H9 (cell line): Measurements from ENCODE around the gene OR2D2. TPM values are rescaled to one million over a fixed set of nuclear protein-coding genes. Genes with fewer than 3 reads are reported as not detected.
"Not testable (repeated sequence)": the region's sequence is repeated elsewhere in the genome, so short reads cannot be mapped to it uniquely, and the experiment has no call there.

Experiments
- DNase-seq: peaks from one replicate; pipeline ENCODE4 v3.0.0-alpha.2; 2017
- H2AFZ ChIP-seq: one replicate; pipeline ENCODE4 v1.6.1; 2013; ENCODE audit warnings: mild to moderate bottlenecking, low read length, control low read depth, moderate library complexity
- H2AK5ac ChIP-seq: 2 replicates; pipeline ENCODE4 v1.6.1; 2013; ENCODE audit warnings: low read length, control low read depth, mixed read lengths; ENCODE audit not compliant: insufficient read length
- H2BK120ac ChIP-seq: one replicate; pipeline ENCODE4 v1.6.1; 2013; ENCODE audit warnings: low read depth, mild to moderate bottlenecking, low read length, control low read depth, inconsistent platforms; ENCODE audit not compliant: poor library complexity, severe bottlenecking
- H2BK12ac ChIP-seq: 2 replicates; pipeline ENCODE4 v1.6.1; 2013; ENCODE audit warnings: low read length, control low read depth, mixed read lengths, low read depth; ENCODE audit not compliant: insufficient read length
- H2BK15ac ChIP-seq: 2 replicates; pipeline ENCODE4 v1.6.1; 2013; ENCODE audit warnings: low read depth, low read length, control low read depth
- H2BK20ac ChIP-seq: one replicate; pipeline ENCODE4 v1.6.1; 2013; ENCODE audit warnings: low read depth, mild to moderate bottlenecking, low read length, control low read depth, inconsistent platforms; ENCODE audit not compliant: poor library complexity, severe bottlenecking
- H2BK5ac ChIP-seq: 2 replicates; pipeline ENCODE4 v1.6.1; 2013; ENCODE audit warnings: low read length, control low read depth, mixed read lengths; ENCODE audit not compliant: insufficient read length
- H3K14ac ChIP-seq: 2 replicates; pipeline ENCODE4 v1.6.1; 2013; ENCODE audit warnings: low read length, control low read depth; ENCODE audit not compliant: insufficient read depth
- H3K18ac ChIP-seq: 2 replicates; pipeline ENCODE4 v1.6.1; 2013; ENCODE audit warnings: low read depth, mild to moderate bottlenecking, mixed read lengths, low read length, control low read depth; ENCODE audit not compliant: insufficient read length
- H3K23ac ChIP-seq: 2 replicates; pipeline ENCODE4 v1.6.1; 2013; ENCODE audit warnings: low read length, control low read depth, mixed read lengths, low read depth; ENCODE audit not compliant: insufficient read length
- H3K23me2 ChIP-seq: 2 replicates; pipeline ENCODE4 v1.6.1; 2013; ENCODE audit warnings: low read depth, mild to moderate bottlenecking, mixed read lengths, low read length, control low read depth; ENCODE audit not compliant: insufficient read length, poor library complexity, severe bottlenecking
- H3K27ac ChIP-seq: 2 replicates; pipeline ENCODE4 v1.5.1; 2013; ENCODE audit warnings: low read length, control low read depth, mixed read lengths, low read depth; ENCODE audit not compliant: insufficient read length
- H3K27me3 ChIP-seq: 2 replicates; pipeline ENCODE4 v1.6.1; 2013; ENCODE audit warnings: low read length, control low read depth, inconsistent platforms; ENCODE audit not compliant: insufficient read depth
- H3K4ac ChIP-seq: 2 replicates; pipeline ENCODE4 v1.6.1; 2013; ENCODE audit warnings: low read depth, mild to moderate bottlenecking, control low read depth, inconsistent platforms, low read length, moderate library complexity
- H3K4me1 ChIP-seq: 2 replicates; pipeline ENCODE4 v1.6.1; 2013; ENCODE audit warnings: low read length, control low read depth, inconsistent platforms; ENCODE audit not compliant: insufficient read depth
- H3K4me2 ChIP-seq: 2 replicates; pipeline ENCODE4 v1.6.1; 2013; ENCODE audit warnings: low read length, control low read depth, mixed read lengths; ENCODE audit not compliant: insufficient read length, insufficient read depth
- H3K56ac ChIP-seq: 2 replicates; pipeline ENCODE4 v1.6.1; 2013; ENCODE audit warnings: low read depth, mild to moderate bottlenecking, mixed read lengths, low read length, control low read depth; ENCODE audit not compliant: insufficient read length
- H3K79me1 ChIP-seq: 2 replicates; pipeline ENCODE4 v1.6.1; 2013; ENCODE audit warnings: low read depth, mild to moderate bottlenecking, moderate library complexity, low read length, control low read depth, inconsistent platforms; ENCODE audit not compliant: insufficient read depth, poor library complexity, severe bottlenecking
- H3K79me2 ChIP-seq: 2 replicates; pipeline ENCODE4 v1.6.1; 2013; ENCODE audit warnings: low read length, control low read depth, inconsistent platforms; ENCODE audit not compliant: insufficient read depth
- H3K9ac ChIP-seq: 2 replicates; pipeline ENCODE4 v1.6.1; 2013; ENCODE audit warnings: low read length, control low read depth, mixed read lengths; ENCODE audit not compliant: insufficient read length; ENCODE audit errors: extremely low read depth
- H3K9me3 ChIP-seq: one replicate; pipeline ENCODE4 v1.6.1; 2013; ENCODE audit warnings: low read depth, low read length, inconsistent platforms; ENCODE audit not compliant: control insufficient read depth
- H3T11ph ChIP-seq: one replicate; pipeline ENCODE4 v1.6.1; 2013; ENCODE audit warnings: mild to moderate bottlenecking, low read length, control low read depth, inconsistent platforms
- H4K20me1 ChIP-seq: one replicate; pipeline ENCODE4 v1.6.1; 2013; ENCODE audit not compliant: control insufficient read depth, insufficient read length, insufficient read depth
- H4K5ac ChIP-seq: 2 replicates; pipeline ENCODE4 v1.6.1; 2013; ENCODE audit warnings: low read depth, mild to moderate bottlenecking, mixed read lengths, low read length, control low read depth; ENCODE audit not compliant: insufficient read length
- H4K8ac ChIP-seq: replicated peaks from 2 replicates; pipeline ENCODE4 v1.6.1; 2013; ENCODE audit warnings: low read length, control low read depth, mixed read lengths, low read depth; ENCODE audit not compliant: insufficient read length
- H4K91ac ChIP-seq: 2 replicates; pipeline ENCODE4 v1.6.1; 2013; ENCODE audit warnings: low read depth, mild to moderate bottlenecking, moderate library complexity, mixed read lengths, low read length, control low read depth; ENCODE audit not compliant: insufficient read length
- H3K27ac Mint-ChIP-seq, 3 experiments: 2 replicates in 2 of 3; 3 replicates in 1 of 3; pipeline ENCODE4 v1.8.0; 2020 to 2021; ENCODE audit warnings: mixed read lengths in 3 of 3, mild to moderate bottlenecking in 1 of 3, moderate library complexity in 1 of 3
- H3K27me3 Mint-ChIP-seq: 2 replicates; pipeline ENCODE4 v1.8.0; 2021; ENCODE audit warnings: low read depth, mild to moderate bottlenecking, moderate library complexity, mixed read lengths
- H3K36me3 Mint-ChIP-seq, 3 experiments: 2 replicates in 2 of 3; 3 replicates in 1 of 3; pipeline ENCODE4 v1.8.0; 2020 to 2021; ENCODE audit warnings: low read depth in 3 of 3, mixed read lengths in 3 of 3; ENCODE audit not compliant: insufficient read depth in 1 of 3
- H3K4me1 Mint-ChIP-seq, 2 experiments: 2 replicates each; pipeline ENCODE4 v1.8.0; 2020; ENCODE audit warnings: mixed read lengths in 2 of 2
- H3K4me3 Mint-ChIP-seq, 2 experiments: 2 replicates in 1 of 2; 3 replicates in 1 of 2; pipeline ENCODE4 v1.8.0; 2020 to 2021; ENCODE audit warnings: mild to moderate bottlenecking in 2 of 2, mixed read lengths in 2 of 2, moderate library complexity in 1 of 2
- H3K9me3 Mint-ChIP-seq, 2 experiments: 2 replicates in 1 of 2; 3 replicates in 1 of 2; pipeline ENCODE4 v1.8.0; 2020; ENCODE audit warnings: mild to moderate bottlenecking in 2 of 2, mixed read lengths in 2 of 2, moderate library complexity in 1 of 2
- CTCF ChIP-seq: fragments of 200-600 bp; sonication (generic); conservative IDR thresholded peaks from 3 replicates; pipeline ENCODE4 v1.8.0; 2021; ENCODE audit warnings: antibody characterized with exemption, mild to moderate bottlenecking
- WGBS: extraction: QIAGEN DNeasy Blood & Tissue Kit; methylation state at CpG from one replicate; pipeline ENCODE4 v1.1.7; 2013; ENCODE audit warnings: missing lambda C conversion rate, low lambda C conversion rate, mixed read lengths; ENCODE audit not compliant: insufficient read length; ENCODE audit errors: extremely low coverage; 5-methylcytosine and 5-hydroxymethylcytosine counted together
- total RNA-seq: library from RNA; stranded (reverse); gene quantifications from 2 replicates; pipeline ENCODE4 v1.2.1, GENCODE V29; 2021

OR2D2 gene
- total RNA-seq, 1 experiment from 2014 or later = 0.26 TPM

GRCh38 chr11:6911378-6911777 lies 19.1 kb upstream of the OR2D2 start:
- no peaks in the 10 kb centered on the region for H3K23me2 ChIP-seq
- no peak overlapping the region for H2AFZ ChIP-seq
- no peak overlapping the region for H2BK15ac ChIP-seq
- no peaks in the 10 kb centered on the region for H3K4me1 Mint-ChIP-seq
- no peak overlapping the region for H3K27ac ChIP-seq
- no peak overlapping the region for H2BK5ac ChIP-seq
- no peak overlapping the region for H3T11ph ChIP-seq
- no peak overlapping the region for H2BK12ac ChIP-seq
- no peak overlapping the region for H4K8ac ChIP-seq
- no peak overlapping the region for H3K56ac ChIP-seq
- no peak overlapping the region for H3K4me3 Mint-ChIP-seq
- H4K20me1 ChIP-seq = no peaks in the 10 kb centered on the region
- no peak overlapping the region for H2BK20ac ChIP-seq
- no peak overlapping the region for H4K91ac ChIP-seq
- no peak overlapping the region for H3K9ac ChIP-seq
- no peak overlapping the region for H2AK5ac ChIP-seq
- H3K27ac Mint-ChIP-seq = no peak overlapping the region
- H2BK120ac ChIP-seq = no peak overlapping the region
- no peaks in the 10 kb centered on the region for H3K9me3 ChIP-seq
- no peaks in the 10 kb centered on the region for H3K79me2 ChIP-seq
- no peaks in the 10 kb centered on the region for H3K27me3 Mint-ChIP-seq
- DNase-seq = no peak
- no peak overlapping the region for H4K5ac ChIP-seq
- no peaks in the 10 kb centered on the region for H3K9me3 Mint-ChIP-seq
- H3K14ac ChIP-seq = no peak overlapping the region
- H3K36me3 Mint-ChIP-seq = no peaks in the 10 kb centered on the region
- H3K4me2 ChIP-seq = no peak overlapping the region
- WGBS = no CpG with 5 or more reads among the region's 3 CpGs
- H3K27me3 ChIP-seq = no peaks in the 10 kb centered on the region
- H3K79me1 ChIP-seq = no peaks in the 10 kb centered on the region
- no peak overlapping the region for H3K18ac ChIP-seq
- H3K4ac ChIP-seq = no peak overlapping the region
- H3K4me1 ChIP-seq = no peaks in the 10 kb centered on the region
- H3K23ac ChIP-seq = no peak overlapping the region
- TF ChIP-seq CTCF = no peak

GRCh38 chr11:6904804-6905203 lies 12.5 kb upstream of the OR2D2 start:
- H4K20me1 ChIP-seq, H3K27ac ChIP-seq, H3K14ac ChIP-seq, H3K79me1 ChIP-seq, H3K23ac ChIP-seq, H4K5ac ChIP-seq, H3K79me2 ChIP-seq, H3K4me3 Mint-ChIP-seq, H3K27me3 Mint-ChIP-seq, H3K4me1 ChIP-seq, H3T11ph ChIP-seq, H3K56ac ChIP-seq, H3K23me2 ChIP-seq, H3K4me1 Mint-ChIP-seq, H2BK120ac ChIP-seq, H2BK12ac ChIP-seq, H3K9me3 ChIP-seq, DNase-seq, H2BK20ac ChIP-seq, H4K91ac ChIP-seq, H2AK5ac ChIP-seq, H2BK5ac ChIP-seq, H2BK15ac ChIP-seq, H2AFZ ChIP-seq, H3K4me2 ChIP-seq, H3K18ac ChIP-seq, H3K27me3 ChIP-seq, H3K4ac ChIP-seq, H3K9ac ChIP-seq, H3K27ac Mint-ChIP-seq, H4K8ac ChIP-seq: not testable (repeated sequence)
- no CpG with 5 or more reads among the region's 13 CpGs for WGBS
- Mint-ChIP-seq H3K9me3 (peaks cover 14 to 25% of the 10 kb centered on the region in 2 experiments), H3K36me3 (peaks cover 6 to 17% (median 9%) of the 10 kb centered on the region in 3 experiments)
